Measurements from ENCODE around the gene OR5K3.

OR5K3 gene

DNA sequence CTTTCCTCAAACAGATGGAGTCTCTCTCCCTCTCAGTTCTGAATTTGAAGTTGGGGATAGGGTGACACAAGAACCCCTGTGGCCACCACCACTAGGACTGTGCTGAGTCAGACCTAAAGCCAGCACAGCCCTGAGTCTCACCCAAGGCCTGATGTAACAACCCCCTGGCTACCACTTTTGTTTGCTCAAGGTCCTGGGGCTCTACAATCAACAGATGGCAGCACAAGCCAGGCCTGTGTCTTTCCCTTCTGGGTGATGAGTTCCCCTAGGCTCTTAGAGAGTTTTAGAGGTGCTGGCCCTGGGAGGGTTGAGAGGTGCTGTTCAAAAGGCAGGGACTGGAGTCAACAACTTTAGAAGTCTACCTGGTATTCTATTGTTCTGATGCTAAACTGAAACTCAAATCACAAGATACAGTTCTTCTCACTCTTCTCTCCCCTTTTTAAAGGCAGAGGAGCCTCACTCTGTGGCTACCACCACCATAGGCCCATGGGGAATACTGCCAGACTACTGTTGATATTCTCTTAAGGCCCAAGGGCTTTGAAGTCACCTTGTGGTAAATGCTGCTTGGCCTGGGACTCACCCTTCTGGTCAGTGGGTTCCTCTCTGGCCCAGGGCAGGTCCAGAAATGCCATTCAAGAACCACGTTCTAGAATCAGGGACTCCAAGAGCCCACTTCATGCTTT is 30.3 kb upstream of the OR5K3 start:
- TF ChIP-seq, protein P1, sequence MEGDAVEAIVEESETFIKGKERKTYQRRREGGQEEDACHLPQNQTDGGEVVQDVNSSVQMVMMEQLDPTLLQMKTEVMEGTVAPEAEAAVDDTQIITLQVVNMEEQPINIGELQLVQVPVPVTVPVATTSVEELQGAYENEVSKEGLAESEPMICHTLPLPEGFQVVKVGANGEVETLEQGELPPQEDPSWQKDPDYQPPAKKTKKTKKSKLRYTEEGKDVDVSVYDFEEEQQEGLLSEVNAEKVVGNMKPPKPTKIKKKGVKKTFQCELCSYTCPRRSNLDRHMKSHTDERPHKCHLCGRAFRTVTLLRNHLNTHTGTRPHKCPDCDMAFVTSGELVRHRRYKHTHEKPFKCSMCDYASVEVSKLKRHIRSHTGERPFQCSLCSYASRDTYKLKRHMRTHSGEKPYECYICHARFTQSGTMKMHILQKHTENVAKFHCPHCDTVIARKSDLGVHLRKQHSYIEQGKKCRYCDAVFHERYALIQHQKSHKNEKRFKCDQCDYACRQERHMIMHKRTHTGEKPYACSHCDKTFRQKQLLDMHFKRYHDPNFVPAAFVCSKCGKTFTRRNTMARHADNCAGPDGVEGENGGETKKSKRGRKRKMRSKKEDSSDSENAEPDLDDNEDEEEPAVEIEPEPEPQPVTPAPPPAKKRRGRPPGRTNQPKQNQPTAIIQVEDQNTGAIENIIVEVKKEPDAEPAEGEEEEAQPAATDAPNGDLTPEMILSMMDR (IDR thresholded peaks at IDR 0.05; ENCODE audit: low read depth, low read length): no peak
- H3K4me3 ChIP-seq (ENCODE audit: low read depth, low read length): no peak overlapping the region

DNA sequence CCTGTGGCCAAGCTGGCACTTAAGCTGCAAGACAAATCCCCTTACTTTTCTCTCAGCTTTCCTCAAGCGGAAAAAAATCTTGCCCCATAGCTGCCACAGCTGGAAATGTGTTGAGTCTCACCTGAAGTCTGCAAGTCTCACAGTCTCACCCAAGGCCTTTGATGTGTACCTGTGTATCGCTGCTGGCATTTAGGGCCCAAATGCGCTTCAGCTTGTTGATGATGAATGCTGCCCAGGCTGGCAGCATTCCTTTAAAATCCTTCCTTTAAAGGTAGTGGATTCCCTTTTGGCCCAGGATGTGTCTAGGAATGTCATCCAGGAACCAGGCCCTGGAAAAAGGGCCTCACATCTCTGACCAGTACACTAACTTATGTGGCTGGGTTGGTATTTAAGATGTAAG is 29.8 kb upstream of the OR5K3 start:
- no peak overlapping the region for H3K4me3 ChIP-seq (ENCODE audit: low read depth, low read length)

DNA sequence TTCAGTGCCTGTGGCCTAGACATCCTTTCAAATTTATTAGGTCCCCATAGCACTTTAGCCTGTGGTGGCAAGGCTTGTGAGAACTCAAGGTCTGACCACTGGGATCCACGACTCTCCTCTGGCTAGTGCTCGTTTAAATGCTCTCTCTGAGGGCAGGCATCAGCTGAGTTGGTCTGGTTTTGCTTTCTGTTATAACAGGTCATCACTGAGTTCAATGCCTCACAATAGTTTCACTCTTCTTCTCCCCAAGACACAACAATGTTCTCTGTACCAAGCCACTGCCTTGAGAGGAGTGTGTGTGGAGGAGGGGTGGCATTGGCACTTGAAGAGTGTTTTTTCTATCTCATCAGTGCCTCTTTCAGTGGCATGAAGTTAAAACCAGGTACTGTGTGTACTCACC is 29.2 kb upstream of the OR5K3 start:
- TF ChIP-seq, protein P1 (IDR thresholded peaks at IDR 0.05; ENCODE audit: low read depth, low read length): no peak
- no peak overlapping the region for H3K4me3 ChIP-seq (ENCODE audit: low read depth, low read length)

More for the DNA sequence above, 29.8 kb upstream of the OR5K3 start:
- TF ChIP-seq, protein P1 (IDR thresholded peaks at IDR 0.05; ENCODE audit: low read depth, low read length): no peak

DNA sequence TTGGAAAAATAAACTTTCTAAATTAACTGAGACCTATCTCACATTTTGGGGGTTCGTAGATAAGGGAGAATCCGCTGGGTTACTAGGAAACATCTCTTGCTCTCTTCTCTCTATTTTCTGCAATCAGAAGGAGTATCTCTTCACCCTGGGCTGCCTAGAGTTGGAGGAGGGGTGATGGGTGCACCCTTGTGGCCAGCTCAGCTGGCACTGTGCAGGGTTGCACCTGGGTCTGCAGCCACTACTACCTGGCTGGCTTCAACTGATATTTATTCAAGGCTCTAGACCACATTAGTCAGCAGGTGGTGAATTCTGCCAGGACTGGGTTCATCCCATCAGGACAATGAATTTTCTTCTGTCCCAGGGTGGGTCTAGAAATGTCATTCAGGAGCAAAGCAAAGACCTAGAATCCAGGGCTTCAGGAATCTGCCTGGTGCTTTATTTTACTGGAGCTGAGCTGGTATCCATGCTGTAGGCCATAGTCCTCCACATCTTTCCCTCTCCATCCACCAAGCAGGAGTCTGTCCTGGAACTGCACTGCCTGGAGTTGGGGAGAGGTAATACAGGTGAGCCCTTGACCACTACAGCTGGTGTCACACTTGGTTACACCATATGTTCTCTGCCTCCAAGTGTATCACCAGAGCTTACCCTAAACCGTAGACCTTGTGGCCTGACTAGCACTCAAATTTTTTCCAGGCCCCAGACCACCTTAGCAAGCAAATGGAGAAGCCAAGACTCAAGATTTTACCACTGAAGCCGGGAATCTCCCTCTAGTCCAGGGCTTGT is 22.8 kb upstream of the OR5K3 start:
- H3K4me3 ChIP-seq (ENCODE audit: low read depth, low read length): no peak overlapping the region
- TF ChIP-seq, protein P1 (IDR thresholded peaks at IDR 0.05; ENCODE audit: low read depth, low read length): no peak

DNA sequence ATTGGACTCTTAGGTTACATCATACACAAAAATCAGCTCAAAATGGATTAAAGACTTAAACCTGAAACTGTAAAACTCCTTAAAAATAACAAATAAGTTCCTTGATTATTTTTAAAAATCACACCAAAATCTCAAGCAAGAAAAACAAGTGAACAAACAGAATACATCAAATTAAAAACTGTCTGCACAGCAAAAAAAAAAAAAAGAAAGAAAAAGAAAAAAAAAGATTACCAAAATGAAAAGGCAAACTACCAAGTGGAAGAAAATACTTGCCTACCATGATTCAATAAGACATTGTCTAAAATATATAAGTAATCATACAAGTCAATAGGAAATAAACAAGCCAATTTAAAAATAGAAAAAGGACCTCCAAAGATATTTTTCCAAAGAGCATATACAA is 19.3 kb upstream of the OR5K3 start:
- no peak overlapping the region for H3K4me3 ChIP-seq (ENCODE audit: low read depth, low read length)
- TF ChIP-seq, protein P1 (IDR thresholded peaks at IDR 0.05; ENCODE audit: low read depth, low read length): no peak

DNA sequence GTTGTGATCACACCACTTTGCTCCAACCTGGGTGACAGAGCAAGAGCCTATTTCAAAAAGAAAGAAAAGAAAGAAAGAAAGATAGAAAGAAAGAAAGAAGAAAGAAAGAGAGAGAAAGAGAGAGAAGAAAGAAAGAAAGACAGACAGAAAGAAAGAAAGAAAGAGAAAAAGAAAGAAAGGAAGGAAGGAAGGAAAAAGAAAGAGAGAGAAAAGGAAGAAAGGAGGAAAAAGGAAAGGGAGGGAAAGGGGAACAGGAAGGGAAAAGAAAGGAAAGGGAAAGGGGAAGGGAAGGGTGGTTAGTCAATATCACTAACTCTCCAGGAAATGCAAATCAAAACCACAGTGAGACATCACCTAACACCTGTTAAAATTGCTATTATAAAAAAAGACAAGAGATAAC is 18.6 kb upstream of the OR5K3 start:
- TF ChIP-seq, protein P1 (IDR thresholded peaks at IDR 0.05; ENCODE audit: low read depth, low read length): no peak
- no peak overlapping the region for H3K4me3 ChIP-seq (ENCODE audit: low read depth, low read length)

DNA sequence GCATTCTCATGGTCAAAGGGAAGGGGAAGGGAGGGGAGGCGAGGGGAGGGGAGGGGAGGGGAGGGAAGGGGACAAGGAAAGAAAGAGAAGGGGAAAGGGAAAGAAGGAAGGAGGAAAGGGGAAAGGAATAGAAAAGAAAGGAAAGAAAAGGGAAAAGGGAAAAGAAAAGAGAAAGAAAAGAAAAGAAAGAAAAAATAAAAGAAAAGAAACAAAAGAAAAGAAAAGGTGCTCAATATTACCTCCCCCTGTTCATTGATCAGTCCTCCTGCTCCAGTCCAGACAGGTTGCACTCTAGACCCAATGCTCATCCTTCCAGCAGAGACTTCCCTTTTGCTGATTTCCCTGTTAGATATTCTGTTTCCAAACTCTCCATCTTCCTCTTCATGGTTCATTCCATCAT is 18.0 kb upstream of the OR5K3 start:
- TF ChIP-seq, protein P1 (IDR thresholded peaks at IDR 0.05; ENCODE audit: low read depth, low read length): no peak
- no peak overlapping the region for H3K4me3 ChIP-seq (ENCODE audit: low read depth, low read length)

All from WI38 (cell line).